ENCODE results near the gene GEMIN2.

GRCh38 chr14:39175445-39176262 is 61.5 kb downstream of the GEMIN2 start:
- TF ChIP-seq CTCF (IDR thresholded peaks at IDR 0.05): no peak
- TF ChIP-seq ZFX (IDR thresholded peaks at IDR 0.05; ENCODE audit: borderline replicate concordance): no peak

All from 22Rv1 (cell line).